Renal cortical epithelial cell (primary cell): ENCODE measurements around the gene TRIB2. TPM values are rescaled to one million over a fixed set of nuclear protein-coding genes. Genes with fewer than 3 reads are reported as not detected.

Experiments used
- DNase-seq: peaks from one replicate; pipeline ENCODE4 v3.0.0-alpha.2; 2011; ENCODE audit warnings: low read depth
- total RNA-seq: library from RNA; depleted of rRNA; stranded (reverse); fragments of >200 nt; gene quantifications from 2 replicates; pipeline ENCODE4 v1.2.3, GENCODE V29; 2014

The TRIB2 gene
- total RNA-seq, 1 donor from 2014 or later: 6.8 TPM

DNA sequence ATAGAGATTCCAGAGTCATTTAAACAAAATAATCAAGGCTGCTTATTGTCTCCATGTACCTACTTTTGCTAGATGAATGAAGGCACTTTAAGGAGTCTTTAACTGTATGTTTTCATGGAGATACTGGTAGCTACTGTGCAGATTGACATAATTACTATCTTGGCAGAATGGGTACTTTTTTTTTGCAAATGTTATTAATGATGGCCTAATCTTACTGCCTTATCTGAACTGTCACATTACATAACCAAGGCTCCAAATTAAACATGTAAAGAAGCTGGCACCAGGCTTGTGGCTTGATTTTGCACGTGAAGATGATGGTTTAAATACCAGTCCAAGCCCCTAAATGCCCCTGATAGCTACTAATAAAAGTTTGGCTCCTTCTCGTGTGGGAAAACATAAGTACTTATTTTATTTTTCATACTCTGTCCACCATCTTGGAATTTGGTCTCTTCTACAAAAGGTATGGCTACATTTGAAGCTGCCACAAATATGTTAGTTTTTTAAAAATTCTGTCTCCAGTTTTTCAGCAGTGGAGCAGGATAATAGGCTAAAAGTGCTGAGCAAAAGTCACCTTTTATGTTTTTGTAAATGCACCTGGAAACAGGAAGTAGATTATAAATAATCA is 4.1 kb downstream of the TRIB2 start:
- no peak for DNase-seq

DNA sequence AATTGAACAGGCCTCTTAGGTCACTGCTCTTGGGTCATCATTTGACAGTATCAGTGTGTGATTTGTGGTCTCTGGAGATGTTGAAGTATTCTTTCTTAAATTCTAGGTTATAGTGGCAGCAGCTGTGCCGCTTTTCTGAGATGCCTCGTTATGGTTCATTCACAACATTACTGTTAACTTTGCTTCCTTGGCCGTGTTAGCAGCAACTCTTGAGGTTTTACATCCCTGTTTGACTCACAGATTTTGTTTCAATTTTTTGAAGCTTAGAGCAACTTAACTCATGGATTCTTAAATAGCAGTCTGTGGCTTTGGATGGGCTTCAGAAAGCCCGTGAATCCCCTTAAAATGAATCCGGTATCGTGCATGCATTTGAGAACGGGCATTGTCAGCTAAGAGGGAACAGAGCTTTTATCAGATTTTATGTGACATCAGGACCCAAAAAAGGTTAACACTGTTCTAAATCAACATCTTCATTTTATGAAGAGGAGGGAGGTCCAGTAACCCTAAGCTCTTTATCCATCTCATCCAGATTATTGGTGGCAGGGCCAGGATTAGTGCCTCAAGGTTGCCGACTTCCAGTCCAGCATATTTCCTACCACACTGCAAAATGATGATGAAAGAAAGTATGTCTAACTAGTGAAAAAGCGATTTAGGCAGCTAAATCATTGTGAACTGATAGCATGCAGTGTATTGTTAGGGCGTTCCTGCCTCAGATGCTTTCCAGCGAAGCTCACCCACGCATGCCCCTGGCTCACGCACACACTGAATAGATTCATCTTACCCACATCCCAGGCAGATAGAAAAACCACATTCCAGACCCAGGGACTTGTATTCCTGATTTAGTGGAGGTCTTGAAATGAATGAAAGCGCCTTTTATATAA is 5.1 kb downstream of the TRIB2 start:
- DNase-seq: no peak

DNA sequence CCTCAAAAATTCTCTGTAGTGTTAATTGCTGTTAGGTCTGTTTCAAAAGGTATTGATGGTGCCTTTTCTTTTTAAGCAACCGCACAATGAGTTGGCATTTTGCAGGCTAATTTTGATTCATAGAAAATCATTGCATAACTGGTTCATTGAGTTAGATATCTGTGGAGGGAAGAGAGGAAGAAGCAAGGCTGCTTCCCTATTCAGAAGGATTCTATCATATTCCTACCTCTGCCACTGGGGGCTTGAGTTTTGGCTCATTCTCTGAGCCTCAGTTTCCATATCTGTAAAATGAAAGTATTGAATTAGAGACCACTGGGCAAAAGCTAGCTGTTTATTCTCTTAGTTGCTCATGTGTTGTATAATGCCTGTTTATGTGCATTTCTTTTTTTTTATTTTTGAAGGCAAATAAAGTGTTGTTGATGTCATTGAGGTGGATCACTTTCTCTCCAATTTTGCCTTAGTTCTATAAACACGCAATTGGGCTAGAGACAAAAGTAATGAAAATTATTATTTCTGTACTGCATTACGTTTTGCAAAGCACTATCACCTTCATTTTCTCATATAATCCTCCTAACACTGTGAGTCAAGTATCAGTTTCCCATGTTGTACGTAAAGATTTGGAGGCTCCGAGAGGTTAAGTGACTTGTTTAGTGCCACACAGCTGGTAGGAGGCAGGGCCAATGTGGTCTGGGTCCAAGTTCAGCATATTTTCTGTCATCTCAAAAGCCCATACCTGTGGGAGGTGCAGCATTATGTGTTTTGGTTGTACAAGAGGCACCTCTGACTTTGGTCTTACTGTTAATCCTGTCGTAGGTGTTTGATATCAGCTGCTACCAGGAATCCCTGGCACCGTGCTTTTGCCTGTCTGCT is 5.9 kb downstream of the TRIB2 start:
- no peak for DNase-seq

DNA sequence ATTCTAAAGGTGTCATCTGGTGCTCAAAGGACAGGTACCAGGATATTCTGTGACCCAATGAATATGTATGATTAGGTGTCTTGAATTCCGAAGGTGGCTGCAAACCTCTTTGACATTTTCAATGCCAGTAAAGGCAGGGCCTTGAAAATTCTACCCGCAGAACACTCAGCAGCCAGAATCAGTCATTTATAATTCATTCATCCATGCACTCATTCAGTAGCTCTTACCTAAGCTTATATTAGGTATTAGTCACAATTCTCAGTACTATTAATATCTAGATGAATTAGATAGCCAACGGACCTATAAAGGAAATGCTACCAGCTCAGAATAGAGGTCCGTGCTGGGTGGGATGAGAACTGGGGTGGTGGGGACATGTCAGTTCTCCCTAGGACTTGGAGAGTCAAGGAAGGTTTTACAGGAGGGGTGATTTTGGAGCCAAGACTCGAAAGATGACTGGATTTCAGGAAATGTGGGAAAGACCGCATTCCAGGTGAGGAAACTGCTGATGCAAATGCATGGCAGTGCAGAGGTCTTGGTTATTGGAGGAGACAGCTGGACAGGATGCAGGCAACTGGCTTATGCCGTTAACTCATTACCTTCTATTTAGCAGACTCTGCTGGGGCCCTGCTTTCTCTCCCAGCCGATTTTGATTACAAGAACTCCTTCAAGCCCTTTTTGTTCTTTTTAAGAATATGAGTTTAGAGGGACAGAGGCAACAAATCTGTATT is 7.2 kb downstream of the TRIB2 start:
- peak; percentile 56 for DNase-seq

DNA sequence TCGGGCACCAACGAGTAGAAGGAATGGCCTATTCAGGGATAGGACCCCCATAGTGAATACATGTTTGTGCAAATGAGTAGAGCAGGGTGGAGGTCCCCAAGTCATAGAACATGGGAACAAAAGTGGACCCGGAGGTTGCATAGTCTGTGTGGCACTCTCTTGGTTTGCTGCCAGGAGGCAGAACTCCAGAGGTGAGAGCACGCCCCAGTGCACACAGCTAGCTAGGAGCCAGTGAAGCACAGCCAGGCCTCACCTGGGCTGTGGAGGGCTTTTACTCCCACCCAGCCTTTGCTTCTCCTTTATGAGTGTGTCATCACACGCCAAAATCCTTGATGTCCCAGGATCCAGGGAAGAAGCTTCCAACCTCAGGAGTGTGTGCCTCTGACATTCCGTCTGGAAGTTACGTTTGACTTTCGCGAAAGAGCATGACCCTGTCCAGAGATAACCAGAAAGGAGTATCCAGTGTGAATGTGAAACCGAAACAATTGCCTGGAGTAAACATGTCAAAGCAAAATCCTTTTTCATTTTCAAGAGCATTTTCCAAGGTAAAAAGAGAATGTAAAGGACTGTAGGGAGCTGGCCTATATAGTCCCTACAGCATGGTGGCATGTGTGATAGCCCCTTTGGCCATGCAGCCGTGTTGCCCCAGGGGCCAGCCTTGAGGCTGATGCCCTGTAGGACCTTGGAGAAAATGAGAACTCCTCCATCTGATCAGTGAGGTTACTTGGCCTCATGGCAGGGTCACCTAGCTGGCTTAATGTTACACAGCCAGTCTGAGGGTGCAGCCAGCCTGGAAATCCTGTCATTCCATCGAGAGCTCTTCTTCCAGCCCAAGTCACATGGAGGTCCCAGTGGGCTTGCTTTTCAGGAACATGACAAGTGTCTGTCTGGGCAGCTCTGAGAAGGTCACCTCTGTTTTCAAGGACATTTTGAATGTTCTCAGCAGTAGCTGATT is 8.8 kb downstream of the TRIB2 start:
- no peak for DNase-seq

DNA sequence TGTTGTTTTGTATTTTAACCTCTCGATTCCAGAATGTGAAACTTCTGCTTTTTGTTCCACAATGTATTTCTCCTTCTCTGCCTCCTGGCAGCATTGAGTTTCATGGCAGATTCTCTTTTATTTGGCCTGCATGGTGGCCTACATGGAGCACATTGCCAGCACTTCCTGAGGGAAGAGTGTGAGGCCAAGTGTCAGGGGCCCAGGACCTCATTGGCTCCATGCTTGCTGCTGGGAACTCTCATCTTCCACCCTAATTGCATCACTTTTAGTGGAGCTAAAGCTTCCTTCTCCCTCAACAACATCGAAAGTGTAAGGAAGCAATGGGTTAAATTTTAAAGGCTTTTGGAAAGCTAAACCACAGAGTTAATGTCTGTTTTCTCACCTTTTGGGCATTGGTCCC is 9.5 kb downstream of the TRIB2 start:
- no peak for DNase-seq

DNA sequence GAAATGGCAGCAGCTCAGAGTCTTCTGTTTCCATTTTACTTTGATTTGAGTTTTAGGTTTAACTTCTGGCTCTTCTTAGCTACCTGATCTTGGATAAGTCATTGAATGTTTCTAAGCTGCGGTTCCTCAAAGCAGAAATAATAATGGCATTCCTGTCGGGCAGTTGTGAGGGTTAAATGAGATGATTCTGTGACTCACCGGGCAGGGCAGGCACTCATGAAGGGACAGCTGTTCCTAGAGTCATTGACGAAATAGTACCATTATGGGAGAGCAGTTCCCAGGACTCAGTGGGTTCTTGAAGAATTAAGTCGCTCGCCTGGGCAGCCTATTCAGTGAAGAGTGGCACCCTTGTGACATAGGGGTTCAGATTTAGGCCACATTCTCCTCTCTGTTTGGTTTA is 10.3 kb downstream of the TRIB2 start:
- DNase-seq: peak; percentile 76

DNA sequence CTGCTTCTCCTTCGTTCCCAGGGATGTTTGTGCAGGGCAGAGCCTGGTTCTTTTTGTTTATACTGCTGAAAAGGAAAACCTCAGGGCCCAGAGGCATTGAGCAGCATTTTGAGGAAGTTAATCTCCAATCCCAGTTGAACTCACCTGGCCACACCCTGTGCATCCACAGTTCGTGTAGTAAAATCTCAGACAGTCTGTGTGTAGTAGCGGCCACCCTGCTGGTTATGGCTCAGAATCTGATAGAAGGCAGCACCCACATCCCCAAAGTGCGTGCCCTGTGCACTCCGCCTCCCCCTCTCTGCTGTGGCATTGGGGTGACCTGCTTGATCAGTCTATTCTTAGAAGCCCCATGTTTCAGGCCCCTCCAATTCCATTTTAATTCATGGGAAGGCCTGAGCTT is 10.9 kb downstream of the TRIB2 start:
- DNase-seq: no peak

DNA sequence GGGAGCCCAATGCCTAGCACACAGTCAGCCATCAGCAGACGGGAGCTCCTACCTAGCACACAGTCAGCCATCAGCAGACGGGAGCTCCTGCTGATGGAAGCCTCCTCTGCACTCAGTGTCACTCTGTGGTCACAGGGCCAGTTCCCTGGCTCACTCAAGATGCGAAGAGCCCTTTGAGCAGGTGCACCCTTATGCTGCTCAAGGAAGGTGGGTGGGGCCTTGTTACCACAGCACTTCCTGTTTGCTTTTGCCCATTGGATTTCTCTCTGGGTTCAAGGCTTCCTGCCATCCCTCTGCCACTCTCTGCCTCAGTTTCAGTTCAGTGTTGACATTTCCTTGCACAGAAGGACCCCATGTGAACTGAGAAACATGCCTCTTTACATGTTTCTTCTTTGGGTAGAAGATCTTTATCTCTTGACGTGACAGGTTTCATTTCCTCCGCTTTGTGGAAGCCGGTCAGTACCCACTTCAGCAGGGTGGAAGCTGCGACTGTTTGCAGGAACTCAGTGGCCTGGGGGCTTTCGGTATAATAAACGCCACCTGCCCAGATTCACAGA is 11.6 kb downstream of the TRIB2 start:
- DNase-seq: no peak

DNA sequence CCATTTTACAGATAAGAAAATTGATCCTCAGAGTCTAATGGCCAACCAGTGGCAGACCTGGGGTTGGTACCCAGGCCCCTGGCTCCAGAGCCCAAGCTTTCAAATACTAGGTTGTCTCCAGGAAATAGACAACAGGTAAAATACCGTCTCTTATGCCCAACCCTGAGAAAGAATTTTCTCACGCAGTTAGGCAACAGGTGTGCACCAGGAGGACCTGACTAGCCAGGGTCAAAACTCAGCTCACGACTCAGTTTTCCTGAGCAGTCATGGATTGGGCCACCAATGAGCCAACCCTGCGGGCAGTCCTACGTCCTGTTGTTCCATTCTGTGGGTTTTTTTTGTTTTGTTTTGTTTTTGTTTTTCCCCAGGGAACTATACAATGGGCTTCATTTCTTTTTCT is 13.5 kb downstream of the TRIB2 start:
- no peak for DNase-seq

DNA sequence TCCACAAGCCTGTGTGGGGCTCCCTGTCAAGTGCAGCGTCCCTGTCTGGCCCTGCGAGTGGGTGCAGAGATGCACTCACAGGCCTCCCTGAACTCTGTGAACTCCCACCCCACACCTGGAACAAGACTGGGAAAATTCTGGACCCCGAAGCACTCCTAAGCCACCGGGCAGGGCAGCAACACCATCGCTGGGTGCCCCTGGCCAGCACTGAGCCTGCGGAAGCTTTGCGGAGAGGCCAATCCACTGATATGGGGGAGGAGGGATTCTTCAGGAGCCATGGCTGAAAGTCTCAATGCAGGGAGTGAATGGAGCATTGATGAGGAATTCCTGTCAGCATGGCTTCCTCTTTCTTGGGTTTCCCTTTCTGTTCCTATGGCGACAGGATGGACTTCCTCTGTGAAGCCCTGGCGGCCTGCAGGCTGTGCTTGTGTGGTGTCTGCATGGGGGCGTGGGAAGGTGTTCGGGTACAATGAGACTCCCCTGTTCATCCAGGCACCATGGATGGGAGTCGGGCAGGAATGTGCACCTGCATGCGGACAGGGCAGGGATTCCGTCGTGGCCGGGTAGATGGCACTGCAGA is 15.1 kb downstream of the TRIB2 start:
- no peak for DNase-seq

DNA sequence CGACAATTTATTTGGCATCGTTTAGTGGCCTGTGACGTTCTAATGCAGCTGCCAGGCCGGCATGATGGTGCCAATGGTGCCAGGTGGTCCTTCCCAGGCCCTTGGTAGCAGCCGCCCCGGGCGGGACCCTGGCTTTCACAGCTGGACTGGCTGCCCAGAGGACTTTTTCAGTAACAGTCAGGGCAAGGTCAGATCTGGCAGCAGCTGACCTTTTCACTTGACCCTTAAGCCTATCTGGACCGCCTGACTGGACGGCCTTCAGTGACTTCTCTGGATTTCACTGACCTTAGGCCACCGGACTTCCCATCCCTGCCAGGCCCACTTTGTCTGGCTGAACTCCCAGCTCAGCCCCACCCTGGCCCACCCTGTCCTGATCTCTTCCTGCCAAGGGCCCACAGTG is 15.9 kb downstream of the TRIB2 start:
- DNase-seq: no peak

DNA sequence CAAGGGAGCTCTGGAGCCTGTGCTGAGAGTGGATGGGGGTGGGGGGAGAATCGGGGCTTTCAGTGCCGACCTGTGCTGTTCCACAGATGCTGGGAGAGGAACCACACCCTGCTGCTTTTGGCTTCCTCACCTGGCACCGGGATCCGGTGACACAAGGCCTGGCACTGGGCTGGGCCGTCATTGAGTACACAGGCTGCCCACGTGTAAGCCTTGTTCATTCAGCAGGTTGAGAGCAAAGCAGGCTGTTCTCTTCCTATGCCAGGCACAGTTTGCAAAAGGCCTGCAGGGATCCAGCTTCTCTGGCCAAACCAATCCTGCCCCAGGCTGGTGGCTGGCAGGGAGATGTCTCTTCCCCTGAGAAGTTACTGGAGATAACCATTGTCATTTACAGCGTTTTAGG is 17.1 kb downstream of the TRIB2 start:
- DNase-seq: no peak

DNA sequence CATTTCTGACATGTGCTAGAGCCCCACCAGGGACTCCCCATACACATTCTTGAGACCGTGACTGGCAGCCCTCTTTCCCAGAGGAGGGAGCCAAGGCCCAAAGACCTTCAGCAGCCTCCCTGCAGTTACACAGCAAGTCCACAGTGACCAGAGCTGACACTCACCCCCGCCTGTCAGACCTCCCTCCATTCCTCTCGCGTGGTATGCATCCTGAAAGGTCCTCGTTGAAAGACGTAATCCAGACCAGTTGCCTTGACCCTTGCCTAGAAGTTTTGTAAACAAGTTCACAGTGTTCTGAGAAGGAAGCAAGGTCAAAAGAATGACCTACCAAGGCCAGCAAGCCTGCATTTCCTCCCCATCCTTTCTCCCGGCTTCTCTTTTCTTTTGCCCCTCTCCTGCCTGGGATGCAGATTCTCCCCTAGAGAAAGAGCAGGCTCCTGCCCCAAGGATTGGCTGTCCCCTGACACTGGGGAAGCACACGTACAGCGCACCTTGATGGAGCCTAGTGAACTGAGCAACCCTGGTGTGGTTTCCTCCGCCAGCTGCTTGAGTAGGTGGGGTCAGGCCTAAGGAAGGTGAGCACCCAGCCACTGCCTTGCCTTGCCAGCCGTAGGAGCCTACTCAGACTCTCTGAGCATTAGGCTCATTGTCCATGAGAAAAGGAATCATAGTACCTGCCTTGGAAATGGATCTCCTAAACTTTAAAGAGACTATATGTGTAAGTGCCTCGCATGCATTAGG is 18.3 kb downstream of the TRIB2 start:
- DNase-seq: no peak

DNA sequence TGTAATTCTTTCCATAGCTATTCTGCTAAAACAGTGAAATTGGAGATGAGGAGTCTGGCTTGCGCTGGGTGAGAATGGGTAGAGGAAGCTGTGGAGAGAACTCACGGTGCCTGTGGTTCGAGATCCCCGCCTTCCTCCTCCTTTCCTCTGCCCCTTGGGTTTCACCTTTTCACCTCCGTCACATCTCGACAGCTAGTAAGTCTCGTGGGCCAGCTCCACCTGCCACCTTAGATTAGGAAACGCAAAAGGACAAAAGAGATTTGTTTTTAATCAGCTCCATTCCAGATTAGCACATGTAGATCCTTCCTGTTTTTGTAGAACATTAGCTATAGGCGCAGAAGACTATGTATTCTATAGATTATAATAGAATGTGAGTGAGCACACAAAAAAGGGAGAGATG is 20.6 kb downstream of the TRIB2 start:
- DNase-seq: no peak

DNA sequence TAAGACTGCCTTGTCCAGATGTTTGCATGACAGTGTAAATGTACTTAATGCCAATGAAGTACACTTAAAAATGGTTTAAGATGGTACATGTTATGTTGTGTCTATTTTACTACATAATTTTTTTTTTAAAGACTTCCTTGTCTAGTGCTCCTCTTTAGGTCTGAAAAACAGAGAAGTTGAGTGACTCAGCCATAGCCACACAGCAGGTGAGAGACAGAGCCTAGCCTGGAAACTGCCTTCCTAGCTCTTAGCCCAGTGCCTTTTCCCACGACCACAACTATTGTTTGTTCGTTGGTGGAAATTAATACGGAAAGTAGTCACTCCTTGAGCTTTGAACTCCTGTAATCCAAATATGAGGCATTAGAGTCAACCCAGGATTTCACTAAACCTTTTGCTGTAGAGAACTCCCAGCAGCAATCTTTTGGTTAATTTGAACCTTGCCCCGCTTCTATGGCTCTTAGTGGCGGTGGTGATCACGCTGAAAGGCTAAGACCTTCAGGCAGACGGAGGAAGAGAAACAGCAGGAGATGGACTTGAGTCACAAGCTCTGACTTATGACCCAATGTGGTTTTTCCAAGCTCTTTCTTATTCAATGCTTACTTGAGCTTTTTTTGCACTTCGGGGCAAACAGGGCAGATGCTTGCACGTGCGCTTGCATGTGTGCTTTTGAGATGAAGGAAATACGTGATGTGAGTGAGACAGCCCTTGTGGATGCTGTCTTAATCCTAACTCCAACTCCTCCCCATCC is 21.2 kb downstream of the TRIB2 start:
- DNase-seq: peak; percentile 61

DNA sequence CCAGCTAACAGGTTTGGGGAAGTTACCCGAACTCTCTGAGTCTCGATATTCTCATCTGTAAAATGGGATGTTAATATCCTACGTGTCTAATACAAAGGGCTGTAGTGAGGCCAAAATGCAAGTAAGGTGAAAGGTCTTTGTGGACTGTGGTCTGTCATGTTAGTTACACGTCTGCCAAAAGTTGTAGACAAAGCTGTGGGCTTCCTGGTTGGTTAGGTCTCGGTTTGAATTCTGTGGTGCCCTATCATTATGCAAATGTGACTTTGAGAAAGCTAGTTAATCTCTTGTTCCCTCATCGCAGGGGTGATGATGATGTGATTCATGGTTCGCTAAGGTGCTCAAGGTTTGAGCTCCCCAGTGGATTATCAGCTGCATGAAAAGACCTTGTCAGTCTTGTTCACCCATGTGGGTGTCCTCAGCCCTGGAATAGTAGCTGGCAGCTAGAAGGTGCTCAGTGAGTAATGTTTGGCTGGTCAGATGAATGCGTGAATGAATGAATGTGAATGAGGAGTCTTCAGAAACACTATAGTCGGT is 23.1 kb downstream of the TRIB2 start:
- DNase-seq: no peak

DNA sequence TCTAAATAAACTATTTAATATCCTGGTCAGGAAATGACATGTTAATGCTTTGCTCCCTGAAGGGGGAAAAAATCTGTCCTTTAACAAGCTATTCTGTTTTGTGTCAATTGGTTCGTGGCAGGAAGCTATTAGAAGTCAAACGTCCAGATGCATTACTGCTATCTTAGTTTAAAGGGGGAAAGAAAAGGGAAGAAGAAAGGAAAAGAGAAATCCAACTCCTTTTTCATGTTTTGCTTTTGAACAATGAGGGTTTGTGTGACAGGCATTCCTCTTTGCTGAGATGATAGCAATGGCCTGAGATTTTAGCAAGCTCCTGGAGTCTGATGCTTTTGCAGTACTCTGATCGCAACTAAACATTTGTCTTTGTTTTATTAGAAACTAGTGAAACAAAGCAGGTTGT is 24.6 kb downstream of the TRIB2 start:
- DNase-seq: no peak
